H7 (cell line): ENCODE data around the gene EIF4G3. TPM values are rescaled to one million over a fixed set of nuclear protein-coding genes. Genes with fewer than 3 reads are reported as not detected.
A peak's percentile ranks its signal among the peaks of the same experiment; 100 is the strongest.

Source experiments
- DNase-seq: peaks from one replicate; pipeline ENCODE4 v3.0.0; 2012
- H3K27me3 ChIP-seq: 2 replicates; pipeline ENCODE4 v1.6.0; 2011; ENCODE audit warnings: mild to moderate bottlenecking, low read length; ENCODE audit not compliant: control insufficient read depth, insufficient read depth
- H3K36me3 ChIP-seq: replicated peaks from 2 replicates; pipeline ENCODE4 v1.5.1; 2011; ENCODE audit warnings: low read length; ENCODE audit not compliant: control insufficient read depth, insufficient read depth
- H3K4me3 ChIP-seq: 2 replicates; pipeline ENCODE4 v1.5.1; 2011; ENCODE audit warnings: low read depth, mild to moderate bottlenecking, control low read depth, low read length, moderate library complexity; ENCODE audit not compliant: insufficient read depth
- total RNA-seq: library from RNA; depleted of rRNA; stranded (reverse); fragments of >200 nt; shearing (Covaris generic); gene quantifications from 2 replicates; pipeline ENCODE4 v1.2.3, GENCODE V29; 2014

Gene EIF4G3
- total RNA-seq, 1 experiment from 2014 or later: 56.7 TPM

DNA sequence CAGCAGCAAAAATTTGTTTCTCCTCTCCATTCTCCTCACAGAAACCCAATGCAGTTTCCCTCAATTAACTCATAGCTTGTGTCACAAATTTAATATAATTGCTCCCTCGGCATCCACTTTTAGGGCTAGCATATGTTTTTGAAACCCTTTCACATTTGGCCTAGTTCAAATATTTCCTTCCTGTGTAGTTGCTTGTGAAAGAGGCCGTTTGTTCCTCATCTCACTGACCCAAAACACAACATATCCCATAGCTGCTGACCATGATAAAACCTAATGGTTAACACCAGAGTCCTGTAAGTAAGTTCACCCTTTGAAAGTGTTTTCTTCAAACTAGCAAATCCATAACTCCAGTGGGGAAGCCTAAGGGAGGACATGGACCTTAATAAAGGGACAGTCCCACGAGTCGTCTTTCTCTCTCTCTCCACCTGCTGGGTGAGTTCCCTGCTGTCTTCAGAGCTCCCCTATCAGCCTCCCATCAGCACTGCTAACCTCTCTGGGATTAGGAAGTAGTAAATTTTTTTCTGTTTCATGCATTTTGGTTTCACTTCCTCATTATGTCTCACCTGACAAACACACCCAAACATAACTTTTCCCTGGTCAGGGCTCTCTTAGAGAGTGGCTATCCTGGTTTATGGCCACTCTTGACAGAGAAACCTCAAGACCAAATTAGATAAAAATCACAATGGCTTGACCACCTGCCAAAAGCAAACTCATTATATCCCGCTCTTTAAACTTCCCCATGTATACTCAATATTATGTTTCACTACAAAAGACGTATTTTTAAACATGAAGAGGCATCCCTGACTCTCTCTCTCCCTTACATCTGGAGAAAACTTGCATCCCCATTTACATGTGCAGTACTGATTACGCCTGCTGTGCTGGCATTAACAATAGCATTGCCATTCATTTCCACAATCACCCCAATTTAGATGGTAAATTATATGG, 211.9 kb downstream of the EIF4G3 start:
- peak; percentile 15 for DNase-seq
- Histone ChIP-seq H3K36me3 (peaks cover 1% of the 10 kb centered on the region; the same call in 1 of the 2 replicates), H3K4me3 (no peak overlapping the region), H3K27me3 (no peaks in the 10 kb centered on the region)

GRCh38 chr1:20962576-20963258, 214.0 kb downstream of the EIF4G3 start:
- Histone ChIP-seq H3K27me3 (no peaks in the 10 kb centered on the region), H3K36me3 (no peaks in the 10 kb centered on the region), H3K4me3 (no peak overlapping the region)
- DNase-seq: no peak

DNA sequence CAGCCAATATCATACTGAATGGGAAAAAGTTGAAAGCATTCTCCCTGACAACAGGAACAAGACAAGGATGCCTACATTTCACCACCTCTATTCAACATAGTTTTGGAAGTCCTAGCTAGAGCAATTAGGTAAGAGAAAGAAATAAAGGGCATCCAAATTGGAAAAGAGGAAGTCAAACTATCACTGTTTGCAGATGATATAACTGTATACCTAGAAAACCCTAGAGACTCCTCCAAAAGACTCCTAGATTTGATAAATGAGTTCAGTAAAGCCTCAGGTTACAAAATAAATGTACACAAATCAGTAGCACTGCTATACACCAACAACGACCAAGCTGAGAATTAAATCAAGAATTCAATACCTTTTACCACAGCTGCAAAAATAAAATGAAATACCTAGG, 218.3 kb downstream of the EIF4G3 start:
- Histone ChIP-seq H3K4me3 (no peak overlapping the region), H3K36me3 (no peaks in the 10 kb centered on the region; the same call in 1 of the 2 replicates), H3K27me3 (no peaks in the 10 kb centered on the region)
- DNase-seq: no peak

DNA sequence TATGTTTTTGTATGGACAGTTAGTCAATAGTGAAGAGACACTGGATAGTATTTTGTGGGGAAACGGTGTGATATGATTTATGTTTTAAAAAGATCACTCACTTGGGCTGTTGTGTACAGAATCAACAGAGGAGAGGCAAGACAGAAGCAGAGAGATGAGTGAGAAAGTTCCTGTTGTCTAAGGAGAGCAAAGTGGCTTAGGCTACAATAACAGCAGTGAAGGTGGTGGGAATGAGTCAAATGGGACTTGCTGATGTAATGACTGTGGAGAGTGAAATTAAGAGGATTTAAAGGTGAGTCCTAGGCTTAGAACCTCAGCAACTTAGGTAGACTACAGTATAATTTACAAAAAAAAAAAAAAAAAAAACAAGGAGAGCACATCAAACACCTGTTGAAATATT, 220.4 kb downstream of the EIF4G3 start:
- Histone ChIP-seq H3K4me3 (no peak overlapping the region), H3K36me3 (no peaks in the 10 kb centered on the region; the same call in 1 of the 2 replicates)
- no peak for DNase-seq

GRCh38 chr1:20950679-20951078, 226.0 kb downstream of the EIF4G3 start:
- Histone ChIP-seq H3K36me3 (no peaks in the 10 kb centered on the region; the same call in 1 of the 2 replicates), H3K4me3 (no peak overlapping the region), H3K27me3 (no peaks in the 10 kb centered on the region)
- DNase-seq: no peak

More for the DNA sequence above, 220.4 kb downstream of the EIF4G3 start:
- no peaks in the 10 kb centered on the region for H3K27me3 ChIP-seq

GRCh38 chr1:20949871-20950590, 226.7 kb downstream of the EIF4G3 start:
- H3K27me3 ChIP-seq: no peaks in the 10 kb centered on the region

GRCh38 chr1:20948101-20948500, 228.6 kb downstream of the EIF4G3 start:
- no peaks in the 10 kb centered on the region; the same call in 1 of the 2 replicates for H3K36me3 ChIP-seq
- no peaks in the 10 kb centered on the region for H3K27me3 ChIP-seq
- H3K4me3 ChIP-seq: no peak overlapping the region
- DNase-seq: no peak

More at GRCh38 chr1:20949871-20950590, 226.7 kb downstream of the EIF4G3 start:
- Histone ChIP-seq H3K36me3 (no peaks in the 10 kb centered on the region; the same call in 1 of the 2 replicates), H3K4me3 (no peak overlapping the region)
- DNase-seq: no peak

DNA sequence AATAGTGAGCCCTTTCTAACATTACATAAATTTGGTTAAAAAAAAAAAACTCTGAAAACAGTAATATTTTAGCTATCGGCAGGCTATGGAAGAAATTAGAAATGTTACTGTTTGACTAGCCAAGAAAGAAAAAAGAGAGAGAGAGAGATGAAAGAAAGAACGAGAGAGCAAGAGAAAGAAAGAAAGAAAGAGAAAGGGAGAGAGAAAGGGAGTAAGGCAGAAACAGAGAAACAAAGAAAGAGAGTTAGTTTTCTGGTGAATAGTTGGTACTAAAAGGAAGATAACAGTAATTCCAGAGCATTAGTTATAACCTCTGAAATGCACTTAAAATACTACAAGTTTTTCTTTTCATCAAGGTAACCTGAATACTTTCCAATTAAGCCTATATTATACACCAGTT, 229.3 kb downstream of the EIF4G3 start:
- Histone ChIP-seq H3K27me3 (no peaks in the 10 kb centered on the region), H3K4me3 (no peak overlapping the region), H3K36me3 (no peaks in the 10 kb centered on the region; the same call in 1 of the 2 replicates)
- DNase-seq: no peak

- no peak overlapping the region for H3K4me3 ChIP-seq
- DNase-seq: no peak
- H3K27me3 ChIP-seq: no peaks in the 10 kb centered on the region
- no peaks in the 10 kb centered on the region; the same call in none of the 2 replicates for H3K36me3 ChIP-seq
These were observed 240.1 kb downstream of the EIF4G3 start for GRCh38 chr1:20936621-20937020.

DNA sequence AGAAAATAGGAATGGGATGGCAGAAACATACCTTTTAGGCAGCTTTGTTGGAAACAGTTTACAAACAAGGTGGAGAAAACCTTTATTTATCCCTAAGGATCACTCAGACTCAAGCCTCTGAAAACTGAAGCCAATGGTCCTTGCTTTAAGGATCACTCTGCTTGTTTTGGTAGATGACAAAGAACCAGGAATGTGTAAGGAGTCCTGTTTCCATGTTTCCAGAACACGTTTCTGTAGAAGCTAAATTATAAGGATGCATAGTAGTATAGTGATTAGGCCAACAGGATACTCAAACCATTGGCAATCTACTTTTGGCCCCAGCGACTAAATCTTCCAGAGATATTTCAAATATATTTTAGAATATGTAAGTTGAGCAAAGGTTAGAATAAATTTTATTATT, 240.5 kb downstream of the EIF4G3 start:
- H3K4me3 ChIP-seq: no peak overlapping the region
- H3K27me3 ChIP-seq: no peaks in the 10 kb centered on the region
- DNase-seq: no peak
- H3K36me3 ChIP-seq: no peaks in the 10 kb centered on the region; the same call in none of the 2 replicates

GRCh38 chr1:20935717-20936116, 241.0 kb downstream of the EIF4G3 start:
- Histone ChIP-seq H3K36me3 (no peaks in the 10 kb centered on the region; the same call in none of the 2 replicates), H3K4me3 (no peak overlapping the region), H3K27me3 (no peaks in the 10 kb centered on the region)
- peak; percentile 4 for DNase-seq

DNA sequence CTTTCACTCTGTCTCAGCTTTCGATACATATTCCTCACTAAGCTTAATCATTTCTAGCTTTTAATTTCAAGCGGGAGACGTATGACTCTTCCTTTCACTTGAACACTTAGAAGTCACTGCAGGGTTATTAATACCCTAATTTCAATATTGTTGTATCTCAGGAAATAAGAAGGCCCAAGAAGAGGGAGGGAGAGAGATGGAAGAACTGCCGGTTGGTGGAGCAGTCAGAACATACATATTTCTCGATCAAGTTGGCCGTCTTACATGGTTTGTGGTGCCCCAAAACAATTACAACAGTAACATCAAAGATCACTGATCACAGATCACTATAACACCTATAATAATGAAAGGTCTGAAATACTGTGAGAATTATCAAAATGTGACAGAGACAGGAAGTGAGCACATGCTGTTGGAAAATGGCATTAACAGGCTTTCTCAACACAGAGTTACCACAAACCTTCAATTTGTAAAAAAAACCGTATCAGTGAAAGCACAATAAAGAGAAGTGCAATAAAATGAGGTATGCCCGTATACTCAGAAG, 244.2 kb downstream of the EIF4G3 start:
- DNase-seq: no peak
- no peaks in the 10 kb centered on the region for H3K27me3 ChIP-seq

DNA sequence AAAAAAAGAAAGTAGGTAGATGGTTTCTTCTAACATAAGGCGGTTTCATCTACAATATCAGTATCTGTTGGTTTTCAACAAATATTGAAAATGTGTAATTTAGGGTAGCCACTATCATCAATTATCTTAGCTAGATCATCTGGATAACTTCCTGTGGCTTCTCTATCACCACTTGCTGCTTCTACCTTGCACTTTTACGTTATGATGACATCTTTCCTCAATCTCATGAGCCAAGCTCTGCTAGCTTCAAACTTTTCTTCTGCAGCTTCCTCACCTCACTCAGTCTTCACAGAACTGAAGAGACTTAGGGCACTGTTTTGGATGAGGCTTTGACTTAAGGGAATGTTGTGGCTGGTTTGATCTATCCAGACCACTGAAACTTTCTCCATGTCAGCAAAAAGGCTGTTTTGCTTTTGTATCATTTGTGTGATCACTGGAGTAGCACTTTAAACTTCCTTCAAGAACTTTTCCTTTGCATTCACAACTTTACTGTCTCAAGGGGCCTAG, 244.7 kb downstream of the EIF4G3 start:
- Histone ChIP-seq H3K36me3 (no peaks in the 10 kb centered on the region; the same call in 1 of the 2 replicates), H3K4me3 (no peak overlapping the region), H3K27me3 (no peaks in the 10 kb centered on the region)
- DNase-seq: no peak

More for the DNA sequence above, 244.2 kb downstream of the EIF4G3 start:
- no peak overlapping the region for H3K4me3 ChIP-seq
- no peaks in the 10 kb centered on the region; the same call in none of the 2 replicates for H3K36me3 ChIP-seq

- H3K4me3 ChIP-seq: no peak overlapping the region
- DNase-seq: no peak
- H3K27me3 ChIP-seq: no peaks in the 10 kb centered on the region
These were observed 246.3 kb downstream of the EIF4G3 start for GRCh38 chr1:20930427-20930826.

More at GRCh38 chr1:20930427-20930826, 246.3 kb downstream of the EIF4G3 start:
- H3K36me3 ChIP-seq: no peaks in the 10 kb centered on the region; the same call in 1 of the 2 replicates
